ENCODE measurements around the gene ZNF76. TPM values are rescaled to one million over a fixed set of nuclear protein-coding genes. Genes with fewer than 3 reads are reported as not detected.
A peak's percentile ranks its signal among the peaks of the same experiment; 100 is the strongest.

ZNF76 gene
- total and polyA plus RNA-seq, 9 of the 15 experiments (the other 6 are each of a cell fraction or from before 2014, with no cell fraction given): 1.2 to 17.8 (median 10.7) TPM

GRCh38 chr6:35311390-35312075 is 52.0 kb downstream of the ZNF76 start (continued):
- TF ChIP-seq PBX2 (CRISPR knock-in tag; IDR thresholded peaks at IDR 0.05; ENCODE audit: low read depth) (no peak), PBX2 (tag; conservative IDR thresholded peaks at IDR 0.05; ENCODE audit: low read depth) (0 out of 2 replicates have a peak, but pooled peaks have one; percentile 23), E2F1 (CRISPR knock-in tag; IDR thresholded peaks at IDR 0.05) (no peak), PKNOX1 (IDR thresholded peaks at IDR 0.05) (0 out of 2 replicates have a peak, but pooled peaks have one; percentile 25), SPI1 (IDR thresholded peaks at IDR 0.05; ENCODE audit: borderline replicate concordance, low read depth, low read length) (0 out of 2 replicates have a peak, but pooled peaks have one; percentile 10), ZNF280A (IDR thresholded peaks at IDR 0.05; ENCODE audit: low read depth, partially characterized antibody) (no peak), TARDBP (IDR thresholded peaks at IDR 0.05) (no peak), SMARCC2 (IDR thresholded peaks at IDR 0.05; ENCODE audit: low read depth) (no peak), TEAD4 (IDR thresholded peaks at IDR 0.05; ENCODE audit: low read length) (no peak), TEAD4 (CRISPR knock-in tag; IDR thresholded peaks at IDR 0.05; ENCODE audit: borderline replicate concordance) (no peak), ZBTB5 (IDR thresholded peaks at IDR 0.05) (no peak), ZBTB1 (CRISPR knock-in tag; IDR thresholded peaks at IDR 0.05; ENCODE audit: borderline replicate concordance, low read depth) (no peak), NFYB (IDR thresholded peaks at IDR 0.05; ENCODE audit: extremely low read depth, insufficient read length) (no peak), ZNF232 (CRISPR knock-in tag; IDR thresholded peaks at IDR 0.05) (no peak), CBX8 (IDR thresholded peaks at IDR 0.05; ENCODE audit: borderline replicate concordance, extremely low read depth, low read depth, low read length, poor library complexity, severe bottlenecking) (no peak), TBL1XR1 (IDR thresholded peaks at IDR 0.05; ENCODE audit: low read length in 2 of 2) (no peak), KLF13 (tag; IDR thresholded peaks at IDR 0.05; ENCODE audit: borderline replicate concordance, low read depth) (no peak), ADNP (tag; IDR thresholded peaks at IDR 0.05) (no peak)

Data from K562 (cell line).